ENCODE results near the gene TBC1D22A. TPM values are rescaled to one million over a fixed set of nuclear protein-coding genes. Genes with fewer than 3 reads are reported as not detected.

The TBC1D22A gene
- total RNA-seq, 4 donors from 2014 or later = 16.2 to 22.2 (median 17.8) TPM

GRCh38 chr22:46969961-46970360 lies 207.5 kb downstream of the TBC1D22A start:
- H3K36me3 ChIP-seq = peaks cover 0 to 10% of the 10 kb centered on the region in 2 donors
- no peak overlapping the region for H3K27ac ChIP-seq
- WGBS, 2 donors (ENCODE audit: low coverage in 1 of 2) = 70% methylated on average over 4 of the region's 6 CpGs; no CpG with 5 or more reads in 1 of the 2 donors
- no peaks in the 10 kb centered on the region for H3K9me3 ChIP-seq
- ATAC-seq = no peak
- H3K4me1 ChIP-seq = peaks cover 0 to 18% (median 2%) of the 10 kb centered on the region in 3 donors
- TF ChIP-seq EP300 (IDR thresholded peaks at IDR 0.05) (no peak), POLR2A (IDR thresholded peaks at IDR 0.05) (no peak), CTCF (IDR thresholded peaks at IDR 0.05) (no peak), POLR2AphosphoS5 (IDR thresholded peaks at IDR 0.05) (no peak)
- no peak overlapping the region for H3K4me3 ChIP-seq
- no peaks in the 10 kb centered on the region for H3K27me3 ChIP-seq

- no peak for TF ChIP-seq EP300 (IDR thresholded peaks at IDR 0.05)
- ATAC-seq = no peak
- Histone ChIP-seq H3K9me3 (no peaks in the 10 kb centered on the region), H3K4me3 (no peak overlapping the region), H3K36me3 (peaks cover 0 to 16% of the 10 kb centered on the region in 2 donors), H3K27me3 (no peaks in the 10 kb centered on the region), H3K27ac (peak overlapping the region in 3 of 4 donors; percentile 55 to 73 (median 57)), H3K4me1 (peaks cover 0 to 18% (median 2%) of the 10 kb centered on the region in 3 donors)
- WGBS, 2 donors (ENCODE audit: low coverage in 1 of 2) = 88 to 100% methylated on average over 3 of the region's 13 CpGs
These were observed 208.1 kb downstream of the TBC1D22A start for GRCh38 chr22:46970411-46971098.

GRCh38 chr22:46971099-46971763 lies 208.8 kb downstream of the TBC1D22A start:
- no peaks in the 10 kb centered on the region for H3K9me3 ChIP-seq
- H3K4me3 ChIP-seq = no peak overlapping the region
- 38 to 58% methylated on average over 3 to 6 of the region's 17 CpGs for WGBS, 2 donors (ENCODE audit: low coverage in 1 of 2)
- H3K4me1 ChIP-seq = peaks cover 0 to 18% (median 2%) of the 10 kb centered on the region in 3 donors
- peak overlapping the region in 3 of 4 donors; percentile 55 to 73 (median 57) for H3K27ac ChIP-seq
- H3K27me3 ChIP-seq = no peaks in the 10 kb centered on the region
- peak; percentile 7 for TF ChIP-seq POLR2AphosphoS5 (IDR thresholded peaks at IDR 0.05)
- no peak for TF ChIP-seq CTCF (IDR thresholded peaks at IDR 0.05)
- TF ChIP-seq EP300 (IDR thresholded peaks at IDR 0.05) = no peak
- ATAC-seq = peak; percentile 78
- peaks cover 0 to 20% of the 10 kb centered on the region in 2 donors for H3K36me3 ChIP-seq

GRCh38 chr22:46971764-46972125 lies 209.3 kb downstream of the TBC1D22A start:
- H3K4me1 ChIP-seq = peaks cover 0 to 18% (median 2%) of the 10 kb centered on the region in 3 donors
- peak overlapping the region in 3 of 4 donors; percentile 55 to 73 (median 57) for H3K27ac ChIP-seq
- no peaks in the 10 kb centered on the region for H3K9me3 ChIP-seq
- no peaks in the 10 kb centered on the region for H3K27me3 ChIP-seq
- no peak for ATAC-seq
- H3K4me3 ChIP-seq = no peak overlapping the region
- no CpG with 5 or more reads among the region's 8 CpGs for WGBS, 2 donors (ENCODE audit: low coverage in 1 of 2)
- peaks cover 0 to 24% of the 10 kb centered on the region in 2 donors for H3K36me3 ChIP-seq
- TF ChIP-seq POLR2A (IDR thresholded peaks at IDR 0.05) (no peak), POLR2AphosphoS5 (IDR thresholded peaks at IDR 0.05) (no peak), EP300 (IDR thresholded peaks at IDR 0.05) (no peak), CTCF (IDR thresholded peaks at IDR 0.05) (no peak)

- Histone ChIP-seq H3K4me1 (peaks cover 0 to 18% (median 2%) of the 10 kb centered on the region in 3 donors), H3K9me3 (no peaks in the 10 kb centered on the region), H3K27ac (peak overlapping the region in 2 of 4 donors; percentile 57 to 73), H3K36me3 (peaks cover 0 to 30% of the 10 kb centered on the region in 2 donors), H3K4me3 (no peak overlapping the region), H3K27me3 (no peaks in the 10 kb centered on the region)
- WGBS, 2 donors (ENCODE audit: low coverage in 1 of 2) = 94% methylated on average over 7 of the region's 17 CpGs; no CpG with 5 or more reads in 1 of the 2 donors
- TF ChIP-seq CTCF (IDR thresholded peaks at IDR 0.05) = no peak
- no peak for TF ChIP-seq POLR2A (IDR thresholded peaks at IDR 0.05)
- TF ChIP-seq EP300 (IDR thresholded peaks at IDR 0.05) = no peak
- no peak for TF ChIP-seq POLR2AphosphoS5 (IDR thresholded peaks at IDR 0.05)
- ATAC-seq = no peak
These were observed 209.8 kb downstream of the TBC1D22A start for GRCh38 chr22:46972256-46972655.

All from gastroesophageal sphincter (tissue), 4 donors.